ENCODE results near the gene TMTC2. TPM values are rescaled to one million over a fixed set of nuclear protein-coding genes. Genes with fewer than 3 reads are reported as not detected.

Gene TMTC2
- total and polyA plus RNA-seq, 2 experiments from 2014 or later = 1.5 to 12.0 TPM

GRCh38 chr12:83036847-83037246, 350.1 kb downstream of the TMTC2 start:
- Histone ChIP-seq H3K4me3 (no peak overlapping the region), H3K27me3 (no peaks in the 10 kb centered on the region), H4K20me1 (ENCODE audit: insufficient read depth, poor library complexity, severe bottlenecking) (no peaks in the 10 kb centered on the region), H3K36me3 (replicated peaks; ENCODE audit: insufficient read depth, low read depth) (no peaks in the 10 kb centered on the region), H2AFZ (no peak overlapping the region), H3K4me2 (no peak overlapping the region), H3K4me1 (ENCODE audit: insufficient read depth) (no peaks in the 10 kb centered on the region), H3K27ac (no peak overlapping the region), H3K9me3 (ENCODE audit: low read depth) (no peaks in the 10 kb centered on the region), H3K9me2 (replicated peaks; ENCODE audit: insufficient read depth) (no peaks in the 10 kb centered on the region), H3K79me2 (no peaks in the 10 kb centered on the region)
- TF ChIP-seq, protein P1, sequence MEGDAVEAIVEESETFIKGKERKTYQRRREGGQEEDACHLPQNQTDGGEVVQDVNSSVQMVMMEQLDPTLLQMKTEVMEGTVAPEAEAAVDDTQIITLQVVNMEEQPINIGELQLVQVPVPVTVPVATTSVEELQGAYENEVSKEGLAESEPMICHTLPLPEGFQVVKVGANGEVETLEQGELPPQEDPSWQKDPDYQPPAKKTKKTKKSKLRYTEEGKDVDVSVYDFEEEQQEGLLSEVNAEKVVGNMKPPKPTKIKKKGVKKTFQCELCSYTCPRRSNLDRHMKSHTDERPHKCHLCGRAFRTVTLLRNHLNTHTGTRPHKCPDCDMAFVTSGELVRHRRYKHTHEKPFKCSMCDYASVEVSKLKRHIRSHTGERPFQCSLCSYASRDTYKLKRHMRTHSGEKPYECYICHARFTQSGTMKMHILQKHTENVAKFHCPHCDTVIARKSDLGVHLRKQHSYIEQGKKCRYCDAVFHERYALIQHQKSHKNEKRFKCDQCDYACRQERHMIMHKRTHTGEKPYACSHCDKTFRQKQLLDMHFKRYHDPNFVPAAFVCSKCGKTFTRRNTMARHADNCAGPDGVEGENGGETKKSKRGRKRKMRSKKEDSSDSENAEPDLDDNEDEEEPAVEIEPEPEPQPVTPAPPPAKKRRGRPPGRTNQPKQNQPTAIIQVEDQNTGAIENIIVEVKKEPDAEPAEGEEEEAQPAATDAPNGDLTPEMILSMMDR (IDR thresholded peaks at IDR 0.05; ENCODE audit: poor library complexity) = no peak
- TF ChIP-seq EZH2phosphoT487 (IDR thresholded peaks at IDR 0.05; ENCODE audit: low read depth, severe bottlenecking, unreplicated experiment) = no peak
- no peak for TF ChIP-seq EZH2 (IDR thresholded peaks at IDR 0.05; ENCODE audit: borderline replicate concordance)
- no peak for DNase-seq (ENCODE audit: low spot score)
- WGBS (ENCODE audit: low lambda C conversion rate, missing lambda C conversion rate) = 86% methylated on average over 1 of the region's 1 CpG

- H3K4me2 ChIP-seq = no peak overlapping the region
- H2AFZ ChIP-seq = no peak overlapping the region
- no peaks in the 10 kb centered on the region for H3K9me3 ChIP-seq (ENCODE audit: low read depth)
- TF ChIP-seq EZH2 (IDR thresholded peaks at IDR 0.05; ENCODE audit: borderline replicate concordance) = no peak
- TF ChIP-seq, protein P1 (IDR thresholded peaks at IDR 0.05; ENCODE audit: poor library complexity) = no peak
- no peak for TF ChIP-seq EZH2phosphoT487 (IDR thresholded peaks at IDR 0.05; ENCODE audit: low read depth, severe bottlenecking, unreplicated experiment)
- H3K9me2 ChIP-seq (replicated peaks; ENCODE audit: insufficient read depth) = no peaks in the 10 kb centered on the region
- no peak overlapping the region for H3K4me3 ChIP-seq
- DNase-seq (ENCODE audit: low spot score) = no peak
- H3K36me3 ChIP-seq (replicated peaks; ENCODE audit: insufficient read depth, low read depth) = no peaks in the 10 kb centered on the region
- H3K27ac ChIP-seq = no peak overlapping the region
- H3K79me2 ChIP-seq = no peaks in the 10 kb centered on the region
- no peaks in the 10 kb centered on the region for H3K27me3 ChIP-seq
- 93% methylated on average over 2 of the region's 2 CpGs for WGBS (ENCODE audit: low lambda C conversion rate, missing lambda C conversion rate)
- H4K20me1 ChIP-seq (ENCODE audit: insufficient read depth, poor library complexity, severe bottlenecking) = no peaks in the 10 kb centered on the region
- H3K4me1 ChIP-seq (ENCODE audit: insufficient read depth) = no peaks in the 10 kb centered on the region
Measured at GRCh38 chr12:83039413-83039812, 352.7 kb downstream of the TMTC2 start.

DNA sequence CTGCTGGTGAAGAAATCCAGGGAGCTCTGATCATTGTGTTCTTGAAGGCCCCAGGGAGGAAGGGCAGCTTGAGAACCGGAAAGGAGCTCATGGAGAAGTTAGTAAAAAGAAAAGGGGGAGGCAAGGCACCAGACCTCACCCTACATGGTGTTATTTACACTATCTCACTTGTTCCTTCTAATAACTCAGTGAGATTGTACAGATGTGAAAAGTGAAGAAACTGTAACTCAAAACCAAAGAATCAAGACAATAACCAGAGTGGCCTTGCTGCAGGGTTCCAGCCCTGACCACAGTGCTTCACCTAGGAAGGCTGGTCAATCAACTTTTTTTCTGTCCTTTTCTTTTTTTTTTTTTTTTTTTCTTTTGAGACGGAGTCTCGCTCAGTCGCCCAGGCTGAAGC, 353.6 kb downstream of the TMTC2 start:
- no peaks in the 10 kb centered on the region for H4K20me1 ChIP-seq (ENCODE audit: insufficient read depth, poor library complexity, severe bottlenecking)
- H3K27me3 ChIP-seq = no peaks in the 10 kb centered on the region
- H3K4me2 ChIP-seq = no peak overlapping the region
- H3K36me3 ChIP-seq (replicated peaks; ENCODE audit: insufficient read depth, low read depth) = no peaks in the 10 kb centered on the region
- H3K9me3 ChIP-seq (ENCODE audit: low read depth) = no peaks in the 10 kb centered on the region
- TF ChIP-seq EZH2phosphoT487 (IDR thresholded peaks at IDR 0.05; ENCODE audit: low read depth, severe bottlenecking, unreplicated experiment) = no peak
- WGBS (ENCODE audit: low lambda C conversion rate, missing lambda C conversion rate) = 88% methylated on average over 3 of the region's 4 CpGs
- no peak overlapping the region for H3K27ac ChIP-seq
- no peak overlapping the region for H2AFZ ChIP-seq
- no peaks in the 10 kb centered on the region for H3K4me1 ChIP-seq (ENCODE audit: insufficient read depth)
- H3K9me2 ChIP-seq (replicated peaks; ENCODE audit: insufficient read depth) = no peaks in the 10 kb centered on the region
- no peak for DNase-seq (ENCODE audit: low spot score)
- H3K79me2 ChIP-seq = no peaks in the 10 kb centered on the region
- no peak overlapping the region for H3K4me3 ChIP-seq

DNA sequence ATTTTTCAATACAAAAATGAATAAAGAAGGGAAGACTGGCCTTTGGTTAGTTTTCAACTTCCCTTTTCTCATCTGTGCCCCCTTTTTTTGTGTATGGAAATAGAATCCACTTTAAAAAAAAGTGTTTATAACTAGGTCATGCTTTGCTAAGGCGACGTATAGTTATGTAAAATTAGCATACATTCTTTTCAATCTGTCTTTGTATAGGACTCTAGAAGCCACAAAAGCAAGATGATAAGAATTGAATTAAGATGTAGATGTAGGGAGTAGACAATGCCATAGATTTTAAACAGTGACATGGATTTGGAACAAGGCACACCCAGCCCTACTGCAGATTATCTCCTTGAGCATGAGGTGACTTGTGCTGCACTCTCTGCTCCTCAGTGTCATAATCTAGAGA, 354.3 kb downstream of the TMTC2 start:
- Histone ChIP-seq H2AFZ (no peak overlapping the region), H4K20me1 (ENCODE audit: insufficient read depth, poor library complexity, severe bottlenecking) (no peaks in the 10 kb centered on the region), H3K27ac (no peak overlapping the region), H3K79me2 (no peaks in the 10 kb centered on the region), H3K4me3 (no peak overlapping the region), H3K9me3 (ENCODE audit: low read depth) (no peaks in the 10 kb centered on the region), H3K9me2 (replicated peaks; ENCODE audit: insufficient read depth) (no peaks in the 10 kb centered on the region), H3K4me1 (ENCODE audit: insufficient read depth) (no peaks in the 10 kb centered on the region), H3K27me3 (no peaks in the 10 kb centered on the region), H3K4me2 (no peak overlapping the region), H3K36me3 (replicated peaks; ENCODE audit: insufficient read depth, low read depth) (no peaks in the 10 kb centered on the region)
- no peak for DNase-seq (ENCODE audit: low spot score)
- TF ChIP-seq, protein P1 (IDR thresholded peaks at IDR 0.05; ENCODE audit: poor library complexity) = no peak
- TF ChIP-seq EZH2 (IDR thresholded peaks at IDR 0.05; ENCODE audit: borderline replicate concordance) (no peak), EZH2phosphoT487 (IDR thresholded peaks at IDR 0.05; ENCODE audit: low read depth, severe bottlenecking, unreplicated experiment) (no peak)
- WGBS (ENCODE audit: low lambda C conversion rate, missing lambda C conversion rate) = 88% methylated on average over 2 of the region's 2 CpGs

Measured in hepatocyte (in vitro differentiated cells).